Measurements from ENCODE around the gene RAF1.
"Not testable (repeated sequence)": the region's sequence is repeated elsewhere in the genome, so short reads cannot be mapped to it uniquely, and the experiment has no call there.

The RAF1 gene

GRCh38 chr3:12545473-12545791, 118.5 kb downstream of the RAF1 start, which contains the start of gene MKRN2OS:
Gene MKRN2OS (minus strand): TSS chr3:12545499. CDS start chr3:12545464, 35 bp downstream.
- POLR2A ChIA-PET = interaction anchor here (2.0 kb wide), 1 partner anchor 8 kb away, joined by 8 read pairs; no protein-coding TSS in a partner anchor
- TF ChIP-seq FOXA1 (IDR thresholded peaks at IDR 0.05) = no peak
- TF ChIP-seq PKNOX1 (IDR thresholded peaks at IDR 0.05) = peak; percentile 56
- CTCF ChIA-PET = interaction anchor here (1.1 kb wide), 2 partner anchors 9 to 13 kb away, joined by 4 to 6 read pairs; no protein-coding TSS in a partner anchor
- no peak for DNase-seq (ENCODE audit: extremely low spot score)

GRCh38 chr3:12544652-12545472, 119.1 kb downstream of the RAF1 start:
- ChIA-PET CTCF (interaction anchor here (1.1 kb wide), 1 partner anchor 14 kb away, joined by 6 read pairs; no protein-coding TSS in a partner anchor), POLR2A (interaction anchor here (2.0 kb wide), 1 partner anchor 9 kb away, joined by 8 read pairs; no protein-coding TSS in a partner anchor)
- no peak for DNase-seq (ENCODE audit: extremely low spot score)
- no peak for TF ChIP-seq FOXK2 (IDR thresholded peaks at IDR 0.05)
- TF ChIP-seq SP1 (IDR thresholded peaks at IDR 0.05) = no peak
- no peak for TF ChIP-seq ELF4 (IDR thresholded peaks at IDR 0.05)
- TF ChIP-seq FOXA1 (IDR thresholded peaks at IDR 0.05) = no peak
- no peak for TF ChIP-seq BHLHE40 (IDR thresholded peaks at IDR 0.05; ENCODE audit: borderline replicate concordance)
- TF ChIP-seq CTBP1 (IDR thresholded peaks at IDR 0.05; ENCODE audit: borderline replicate concordance) = no peak
- no peak for TF ChIP-seq NFRKB (IDR thresholded peaks at IDR 0.05)
- no peak for TF ChIP-seq ARNT (IDR thresholded peaks at IDR 0.05)
- no peak for TF ChIP-seq LEF1 (IDR thresholded peaks at IDR 0.05; ENCODE audit: borderline replicate concordance)
- TF ChIP-seq FOXM1 (IDR thresholded peaks at IDR 0.05; ENCODE audit: borderline replicate concordance) = no peak
- TF ChIP-seq ZNF384 (IDR thresholded peaks at IDR 0.05) = no peak
- no peak for TF ChIP-seq SUZ12 (IDR thresholded peaks at IDR 0.05)
- TF ChIP-seq PKNOX1 (IDR thresholded peaks at IDR 0.05) = no peak
- TF ChIP-seq HDGF (IDR thresholded peaks at IDR 0.05; ENCODE audit: borderline replicate concordance) = no peak
- no peak for TF ChIP-seq TARDBP (IDR thresholded peaks at IDR 0.05)
- no peak for TF ChIP-seq L3MBTL2 (conservative IDR thresholded peaks at IDR 0.05)

GRCh38 chr3:12543497-12543896, 120.4 kb downstream of the RAF1 start:
- DNase-seq (ENCODE audit: extremely low spot score); CTCF ChIA-PET; POLR2A ChIA-PET: not testable (repeated sequence)

- TF ChIP-seq SP1 (IDR thresholded peaks at IDR 0.05) = no peak
- TF ChIP-seq PKNOX1 (IDR thresholded peaks at IDR 0.05) = no peak
- no peak for TF ChIP-seq NFRKB (IDR thresholded peaks at IDR 0.05)
- no peak for TF ChIP-seq SUZ12 (IDR thresholded peaks at IDR 0.05)
- ChIA-PET POLR2A (no interaction called here), CTCF (no interaction called here)
- no peak for DNase-seq (ENCODE audit: extremely low spot score)
Measured at GRCh38 chr3:12541625-12542024, 122.3 kb downstream of the RAF1 start.

- CTCF ChIA-PET = interaction anchor here (1.8 kb wide), 1 partner anchor 9 kb away, joined by 4 read pairs; no protein-coding TSS in a partner anchor
Measured at GRCh38 chr3:12536423-12536822, 127.5 kb downstream of the RAF1 start.

More at GRCh38 chr3:12536423-12536822, 127.5 kb downstream of the RAF1 start:
- DNase-seq (ENCODE audit: extremely low spot score) = no peak
- TF ChIP-seq TARDBP (IDR thresholded peaks at IDR 0.05) (no peak), ARNT (IDR thresholded peaks at IDR 0.05) (no peak), SUZ12 (IDR thresholded peaks at IDR 0.05) (no peak), PKNOX1 (IDR thresholded peaks at IDR 0.05) (no peak), L3MBTL2 (conservative IDR thresholded peaks at IDR 0.05) (no peak), FOXA1 (IDR thresholded peaks at IDR 0.05) (no peak), SP1 (IDR thresholded peaks at IDR 0.05) (no peak), ZNF384 (IDR thresholded peaks at IDR 0.05) (no peak), LEF1 (IDR thresholded peaks at IDR 0.05; ENCODE audit: borderline replicate concordance) (no peak), CTBP1 (IDR thresholded peaks at IDR 0.05; ENCODE audit: borderline replicate concordance) (no peak), BHLHE40 (IDR thresholded peaks at IDR 0.05; ENCODE audit: borderline replicate concordance) (no peak), ELF4 (IDR thresholded peaks at IDR 0.05) (no peak), HDGF (IDR thresholded peaks at IDR 0.05; ENCODE audit: borderline replicate concordance) (no peak), FOXK2 (IDR thresholded peaks at IDR 0.05) (no peak), FOXM1 (IDR thresholded peaks at IDR 0.05; ENCODE audit: borderline replicate concordance) (no peak), NFRKB (IDR thresholded peaks at IDR 0.05) (no peak)
- POLR2A ChIA-PET = no interaction called here

Measured in HEK293T (cell line).